HTR-8/SVneo (cell line): Measurements from ENCODE around the gene NDST1.
"Not testable (repeated sequence)": the region's sequence is repeated elsewhere in the genome, so short reads cannot be mapped to it uniquely, and the experiment has no call there.

Experiments
- DNase-seq: peaks from one replicate; pipeline ENCODE4 v3.0.0; 2011; ENCODE audit warnings: low spot score, mixed read lengths; ENCODE audit not compliant: insufficient read length
- FAIRE-seq: peaks from 2 replicates; lab custom pipeline; 2011; peaks lifted over from hg19 to GRCh38; lab: Jason Lieb, UNC

NDST1 gene

DNA sequence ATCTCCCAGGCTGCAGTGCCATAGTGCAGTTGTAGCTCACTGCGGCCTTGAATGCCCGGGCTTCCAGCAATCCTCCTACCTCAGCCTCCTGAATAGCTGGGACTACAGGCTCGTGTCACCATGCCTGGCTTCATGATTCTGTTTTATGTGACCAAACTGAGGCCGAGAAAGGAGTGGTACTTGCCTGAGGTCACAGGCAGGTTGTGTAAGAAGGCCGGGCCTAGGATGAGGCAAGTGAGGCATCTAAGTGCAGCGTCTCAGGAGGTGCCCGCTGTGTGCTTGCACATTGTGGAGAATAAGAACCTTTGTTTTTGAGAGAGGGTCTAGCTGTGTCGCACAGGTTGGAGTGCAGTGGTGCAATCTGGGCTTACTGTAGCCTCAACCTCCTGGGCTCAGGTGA is 2.1 kb upstream of the NDST1 start:
- FAIRE-seq, result no peak

GRCh38 chr5:150506571-150507473 is 1.1 kb upstream of the NDST1 start:
- no peak for DNase-seq

More for the DNA sequence above, 2.1 kb upstream of the NDST1 start:
- no peak for DNase-seq

GRCh38 chr5:150508277-150508640 is 328 bp downstream of the NDST1 start:
- FAIRE-seq (no peak), DNase-seq (no peak)

More at GRCh38 chr5:150506571-150507473, 1.1 kb upstream of the NDST1 start:
- no peak for FAIRE-seq

GRCh38 chr5:150508828-150509227 is 897 bp downstream of the NDST1 start:
- FAIRE-seq (no peak), DNase-seq (no peak)

- no peak for FAIRE-seq
- DNase-seq, result no peak
Observed at GRCh38 chr5:150509992-150510391, 2.1 kb downstream of the NDST1 start.

DNA sequence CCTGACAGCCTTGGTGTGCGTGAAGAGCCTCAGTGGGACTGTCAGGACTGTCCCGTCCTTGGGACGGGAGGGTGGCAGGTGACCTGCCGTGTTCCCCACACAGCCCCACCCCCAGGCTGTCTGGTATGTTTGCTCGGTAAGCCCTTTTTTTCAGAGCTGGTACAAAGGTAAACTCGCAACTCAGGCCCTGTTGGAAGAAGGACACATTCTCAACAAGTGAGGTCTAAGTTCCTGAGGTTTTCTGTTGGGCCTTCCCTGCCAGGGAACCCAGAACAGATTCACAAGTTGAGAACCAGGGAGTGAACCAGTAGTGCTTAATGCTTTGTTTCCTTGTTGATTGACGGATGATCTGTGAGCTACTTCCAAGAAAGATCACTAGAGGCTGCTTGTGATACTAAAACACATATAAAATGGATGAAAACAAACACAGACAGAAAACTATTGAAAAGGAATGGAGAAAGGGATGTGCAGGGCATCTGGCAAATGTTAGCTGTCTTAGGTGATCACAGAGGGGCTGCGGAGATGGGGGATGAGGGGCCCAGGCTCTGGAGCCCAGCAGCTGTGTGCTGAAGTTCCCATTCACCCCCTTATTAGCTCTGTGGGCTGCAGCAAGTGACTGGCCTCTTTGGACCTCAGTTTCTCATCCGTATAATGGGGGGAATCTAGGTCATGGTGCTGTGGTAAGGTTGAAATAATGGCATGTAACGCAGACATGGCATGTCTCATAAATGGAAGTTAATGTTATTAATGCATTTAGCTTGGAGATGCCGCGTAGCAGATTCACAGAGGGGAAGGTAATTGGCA is 2.7 kb downstream of the NDST1 start:
- peak; percentile 4 for FAIRE-seq
- DNase-seq, result no peak

DNA sequence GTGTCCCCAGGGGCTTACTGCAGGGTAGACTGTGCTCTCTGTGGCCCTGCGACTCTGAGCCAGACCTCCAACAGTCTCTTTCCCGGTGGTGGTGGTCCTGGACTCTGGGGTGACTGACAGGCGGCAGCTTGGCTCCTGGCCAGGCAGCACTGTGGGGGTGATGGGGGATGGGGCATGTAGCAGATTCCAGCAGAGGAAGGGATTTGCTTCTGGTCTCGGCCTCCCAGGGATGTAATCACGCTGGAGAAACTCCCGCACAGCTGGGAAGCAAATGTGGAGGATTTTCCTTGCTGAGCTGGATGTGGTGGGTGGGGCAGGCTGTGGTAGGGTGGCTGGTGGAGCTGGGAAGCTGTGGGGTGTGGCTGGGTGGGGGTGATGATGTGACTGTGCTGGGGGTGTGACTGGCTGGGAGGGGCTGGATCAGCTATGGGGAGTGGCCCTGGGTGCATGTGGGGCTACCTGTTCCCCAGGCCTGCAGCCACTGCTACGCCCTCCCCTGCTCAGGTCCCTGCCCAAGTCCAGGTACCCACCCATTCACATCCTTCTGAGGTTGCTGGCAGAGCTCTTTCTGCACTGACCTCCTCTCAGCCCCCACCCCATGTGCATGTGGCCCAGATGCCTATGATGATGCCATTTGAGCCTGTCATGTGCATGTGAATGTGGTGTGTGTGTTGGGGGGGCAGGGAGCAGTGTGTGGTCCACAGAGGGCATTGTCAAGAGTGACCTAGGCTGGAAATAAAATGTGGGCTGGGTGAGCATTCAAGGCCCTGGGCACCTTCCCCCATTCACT is 3.8 kb downstream of the NDST1 start:
- DNase-seq (no peak), FAIRE-seq (peak; percentile 80)

DNA sequence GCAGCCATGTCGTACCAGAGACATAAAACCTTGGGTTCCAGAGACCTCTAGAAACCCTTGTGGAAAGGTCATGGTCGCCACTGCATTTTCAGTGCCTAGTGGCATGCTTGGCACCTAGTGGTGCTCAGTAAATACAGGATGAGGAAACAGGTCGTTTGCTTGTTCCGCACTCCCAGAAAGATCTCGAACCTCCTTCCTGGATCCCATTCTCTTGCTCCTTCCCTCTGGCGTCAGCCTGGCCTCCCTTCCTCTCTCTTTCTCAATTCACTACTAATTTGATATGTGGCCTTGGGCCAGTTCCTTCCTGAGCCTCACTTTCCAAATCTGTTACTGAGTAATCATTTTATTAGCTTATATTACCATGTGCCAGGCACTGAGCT is 4.4 kb downstream of the NDST1 start:
- FAIRE-seq (no peak), DNase-seq (no peak)

GRCh38 chr5:150513375-150514309 is 5.7 kb downstream of the NDST1 start:
- DNase-seq (no peak), FAIRE-seq (no peak)

GRCh38 chr5:150514708-150515211 is 6.8 kb downstream of the NDST1 start:
- no peak for FAIRE-seq
- no peak for DNase-seq

DNA sequence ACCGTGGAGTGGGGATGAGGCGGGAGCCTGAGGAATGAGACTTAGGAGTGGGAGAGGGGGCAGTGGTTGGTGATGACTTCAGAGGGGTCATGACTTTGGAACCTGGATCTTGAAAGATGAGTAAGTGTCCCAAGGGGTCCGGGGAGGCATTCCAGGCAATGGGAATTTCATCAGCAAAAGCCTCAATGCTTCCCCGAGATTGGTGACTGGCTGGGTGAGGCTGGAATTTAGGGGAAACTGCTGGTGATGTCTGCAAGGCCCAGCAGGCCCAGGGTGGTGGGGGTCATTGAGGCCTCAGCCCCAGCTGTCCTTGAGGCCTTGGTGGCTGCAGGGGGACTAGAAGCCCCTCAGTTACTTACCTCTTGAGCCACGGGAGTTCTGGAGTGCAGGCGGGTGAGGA is 7.5 kb downstream of the NDST1 start:
- FAIRE-seq (no peak), DNase-seq (no peak)

- FAIRE-seq (no peak), DNase-seq (no peak)
Observed at GRCh38 chr5:150516011-150516410, 8.1 kb downstream of the NDST1 start.

DNA sequence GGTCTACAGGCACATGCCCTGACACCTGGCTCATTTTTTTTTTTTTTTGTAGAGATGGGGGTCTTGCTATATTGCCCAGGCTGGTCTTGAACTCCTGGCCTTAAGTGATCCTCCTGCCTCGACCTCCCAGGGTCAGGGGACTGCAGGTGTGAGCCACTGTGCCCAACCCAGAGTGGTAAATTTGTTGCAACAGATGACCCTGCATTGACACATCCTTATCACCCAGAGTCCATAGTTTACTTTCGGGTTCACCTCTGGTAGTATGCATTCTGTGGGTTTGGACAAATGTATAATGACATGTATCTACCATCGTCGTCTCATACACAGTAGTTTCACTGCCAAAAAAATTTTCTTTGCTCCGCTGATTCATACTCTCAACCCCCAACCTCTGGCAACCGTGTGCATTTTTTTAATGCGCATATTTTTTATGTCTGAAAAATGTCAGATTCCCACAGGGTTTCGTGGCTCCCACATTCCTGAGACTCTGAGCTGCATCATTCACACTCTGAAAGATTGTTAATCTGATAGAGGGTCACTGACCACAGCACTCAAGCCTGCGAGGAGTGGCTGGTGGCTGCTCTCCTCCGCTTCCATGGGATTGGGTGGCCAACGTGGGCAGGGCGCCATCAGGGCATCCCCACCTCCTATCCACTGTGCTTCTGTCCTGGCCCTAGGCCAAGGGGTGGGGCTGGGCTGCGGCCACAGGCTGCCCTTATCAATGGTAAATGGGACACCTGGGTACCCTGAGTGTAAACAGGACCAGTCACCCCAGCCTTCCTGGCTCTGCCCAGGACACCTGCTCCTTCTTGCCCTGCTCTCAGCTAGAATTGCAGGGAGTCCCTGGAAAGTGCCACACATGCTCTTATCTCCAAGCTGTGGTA is 9.6 kb downstream of the NDST1 start:
- DNase-seq (peak; percentile 93), FAIRE-seq (peak; percentile 84)

GRCh38 chr5:150518712-150519559 is 11.0 kb downstream of the NDST1 start:
- DNase-seq, FAIRE-seq: not testable (repeated sequence)

DNA sequence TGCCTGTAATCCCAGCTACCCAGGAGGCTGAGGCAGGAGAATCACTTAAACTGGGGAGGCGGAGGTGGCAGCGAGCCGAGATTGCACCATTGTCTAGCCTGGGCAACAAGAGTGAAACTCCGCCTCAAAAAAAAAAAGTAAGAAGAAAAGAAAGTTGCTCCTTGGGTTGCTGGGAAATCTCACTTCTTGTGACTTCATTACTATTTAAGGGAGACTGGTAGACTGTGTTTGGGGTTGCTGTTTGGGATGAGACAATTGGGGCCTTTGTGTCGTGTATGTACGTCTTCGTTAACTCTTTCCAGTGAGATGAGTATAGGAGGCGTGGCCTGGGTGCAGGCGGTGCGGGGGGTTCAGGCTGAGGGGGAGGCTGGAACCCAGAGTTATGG is 11.6 kb downstream of the NDST1 start:
- FAIRE-seq (no peak), DNase-seq (no peak)

DNA sequence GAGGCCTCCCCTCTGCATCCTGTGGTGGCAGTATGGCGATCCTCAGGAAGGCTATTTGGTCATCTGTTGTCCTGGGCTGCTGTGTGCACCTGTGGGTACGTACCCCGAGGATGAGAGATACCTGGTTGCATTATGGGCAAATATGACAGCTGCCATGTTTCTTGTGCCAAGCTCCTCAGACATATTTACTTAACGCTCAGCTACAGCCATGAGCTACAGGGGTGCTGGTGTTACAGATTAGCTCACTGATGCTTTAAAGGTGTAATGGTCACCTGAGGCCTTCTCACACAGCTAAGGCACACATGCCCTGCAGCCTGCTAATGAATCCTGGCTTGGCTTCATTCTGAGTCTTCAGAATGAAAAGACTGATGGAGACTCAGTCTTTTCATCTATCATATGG is 12.0 kb downstream of the NDST1 start:
- DNase-seq, result no peak
- FAIRE-seq, result peak; percentile 31

- FAIRE-seq, result no peak
Observed at GRCh38 chr5:150520747-150521521, 13.0 kb downstream of the NDST1 start.

More at GRCh38 chr5:150520747-150521521, 13.0 kb downstream of the NDST1 start:
- DNase-seq, result no peak
